ENCODE results near the gene EPM2A. TPM values are rescaled to one million over a fixed set of nuclear protein-coding genes. Genes with fewer than 3 reads are reported as not detected.

EPM2A gene
- polyA plus RNA-seq, 1 donor from 2014 or later = 15.4 TPM

- H3K27ac ChIP-seq (ENCODE audit: low read length) = no peak overlapping the region
- no peaks in the 10 kb centered on the region for H3K36me3 ChIP-seq (ENCODE audit: insufficient read depth, low read length)
- no peak overlapping the region for H2AFZ ChIP-seq (ENCODE audit: low read depth, low read length)
- H3F3A ChIP-seq (ENCODE audit: insufficient read depth, low read length, poor library complexity, severe bottlenecking) = no peaks in the 10 kb centered on the region
- no peaks in the 10 kb centered on the region for H3K9me2 ChIP-seq (ENCODE audit: insufficient read depth, low read length)
- no peaks in the 10 kb centered on the region for H3K9me3 ChIP-seq (ENCODE audit: low read length)
- H3K4me3 ChIP-seq (ENCODE audit: low read length) = no peak overlapping the region
- TF ChIP-seq TAF1 (IDR thresholded peaks at IDR 0.05; ENCODE audit: low read depth) = no peak
- TF ChIP-seq RAD21 (conservative IDR thresholded peaks at IDR 0.05) = no peak
- TF ChIP-seq EZH2 (IDR thresholded peaks at IDR 0.05; ENCODE audit: borderline replicate concordance, insufficient read depth, low read length, poor library complexity, severe bottlenecking) = no peak
- TF ChIP-seq, protein P1, sequence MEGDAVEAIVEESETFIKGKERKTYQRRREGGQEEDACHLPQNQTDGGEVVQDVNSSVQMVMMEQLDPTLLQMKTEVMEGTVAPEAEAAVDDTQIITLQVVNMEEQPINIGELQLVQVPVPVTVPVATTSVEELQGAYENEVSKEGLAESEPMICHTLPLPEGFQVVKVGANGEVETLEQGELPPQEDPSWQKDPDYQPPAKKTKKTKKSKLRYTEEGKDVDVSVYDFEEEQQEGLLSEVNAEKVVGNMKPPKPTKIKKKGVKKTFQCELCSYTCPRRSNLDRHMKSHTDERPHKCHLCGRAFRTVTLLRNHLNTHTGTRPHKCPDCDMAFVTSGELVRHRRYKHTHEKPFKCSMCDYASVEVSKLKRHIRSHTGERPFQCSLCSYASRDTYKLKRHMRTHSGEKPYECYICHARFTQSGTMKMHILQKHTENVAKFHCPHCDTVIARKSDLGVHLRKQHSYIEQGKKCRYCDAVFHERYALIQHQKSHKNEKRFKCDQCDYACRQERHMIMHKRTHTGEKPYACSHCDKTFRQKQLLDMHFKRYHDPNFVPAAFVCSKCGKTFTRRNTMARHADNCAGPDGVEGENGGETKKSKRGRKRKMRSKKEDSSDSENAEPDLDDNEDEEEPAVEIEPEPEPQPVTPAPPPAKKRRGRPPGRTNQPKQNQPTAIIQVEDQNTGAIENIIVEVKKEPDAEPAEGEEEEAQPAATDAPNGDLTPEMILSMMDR (IDR thresholded peaks at IDR 0.05; ENCODE audit: poor library complexity, severe bottlenecking) = no peak
- TF ChIP-seq, protein P2, sequence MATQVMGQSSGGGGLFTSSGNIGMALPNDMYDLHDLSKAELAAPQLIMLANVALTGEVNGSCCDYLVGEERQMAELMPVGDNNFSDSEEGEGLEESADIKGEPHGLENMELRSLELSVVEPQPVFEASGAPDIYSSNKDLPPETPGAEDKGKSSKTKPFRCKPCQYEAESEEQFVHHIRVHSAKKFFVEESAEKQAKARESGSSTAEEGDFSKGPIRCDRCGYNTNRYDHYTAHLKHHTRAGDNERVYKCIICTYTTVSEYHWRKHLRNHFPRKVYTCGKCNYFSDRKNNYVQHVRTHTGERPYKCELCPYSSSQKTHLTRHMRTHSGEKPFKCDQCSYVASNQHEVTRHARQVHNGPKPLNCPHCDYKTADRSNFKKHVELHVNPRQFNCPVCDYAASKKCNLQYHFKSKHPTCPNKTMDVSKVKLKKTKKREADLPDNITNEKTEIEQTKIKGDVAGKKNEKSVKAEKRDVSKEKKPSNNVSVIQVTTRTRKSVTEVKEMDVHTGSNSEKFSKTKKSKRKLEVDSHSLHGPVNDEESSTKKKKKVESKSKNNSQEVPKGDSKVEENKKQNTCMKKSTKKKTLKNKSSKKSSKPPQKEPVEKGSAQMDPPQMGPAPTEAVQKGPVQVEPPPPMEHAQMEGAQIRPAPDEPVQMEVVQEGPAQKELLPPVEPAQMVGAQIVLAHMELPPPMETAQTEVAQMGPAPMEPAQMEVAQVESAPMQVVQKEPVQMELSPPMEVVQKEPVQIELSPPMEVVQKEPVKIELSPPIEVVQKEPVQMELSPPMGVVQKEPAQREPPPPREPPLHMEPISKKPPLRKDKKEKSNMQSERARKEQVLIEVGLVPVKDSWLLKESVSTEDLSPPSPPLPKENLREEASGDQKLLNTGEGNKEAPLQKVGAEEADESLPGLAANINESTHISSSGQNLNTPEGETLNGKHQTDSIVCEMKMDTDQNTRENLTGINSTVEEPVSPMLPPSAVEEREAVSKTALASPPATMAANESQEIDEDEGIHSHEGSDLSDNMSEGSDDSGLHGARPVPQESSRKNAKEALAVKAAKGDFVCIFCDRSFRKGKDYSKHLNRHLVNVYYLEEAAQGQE (IDR thresholded peaks at IDR 0.05; ENCODE audit: borderline replicate concordance) = no peak
- no peak for TF ChIP-seq POLR2AphosphoS5 (IDR thresholded peaks at IDR 0.05)
- TF ChIP-seq EP300 (conservative IDR thresholded peaks at IDR 0.05; ENCODE audit: poor library complexity, severe bottlenecking) = no peak
- no peak for TF ChIP-seq MXI1 (conservative IDR thresholded peaks at IDR 0.05; ENCODE audit: poor library complexity, severe bottlenecking)
- TF ChIP-seq SMC3 (conservative IDR thresholded peaks at IDR 0.05; ENCODE audit: poor library complexity) = no peak
- no peaks in the 10 kb centered on the region for H3K27me3 ChIP-seq (ENCODE audit: insufficient read depth, low read depth, low read length)
- H4K20me1 ChIP-seq (ENCODE audit: insufficient read depth) = no peaks in the 10 kb centered on the region
- no peak overlapping the region for H3K9ac ChIP-seq (ENCODE audit: low read length)
- H3K4me2 ChIP-seq (ENCODE audit: low read length) = no peak overlapping the region
- H3K79me2 ChIP-seq (replicated peaks; ENCODE audit: insufficient read depth, low read length) = no peaks in the 10 kb centered on the region
Observed at GRCh38 chr6:145603424-145603833, 131.9 kb downstream of the EPM2A start.

GRCh38 chr6:145602726-145603326, 132.5 kb downstream of the EPM2A start:
- no peak overlapping the region for H3K4me3 ChIP-seq (ENCODE audit: low read length)
- no peak for TF ChIP-seq RAD21 (conservative IDR thresholded peaks at IDR 0.05)
- TF ChIP-seq MXI1 (conservative IDR thresholded peaks at IDR 0.05; ENCODE audit: poor library complexity, severe bottlenecking) = no peak
- no peaks in the 10 kb centered on the region for H3K79me2 ChIP-seq (replicated peaks; ENCODE audit: insufficient read depth, low read length)
- H2AFZ ChIP-seq (ENCODE audit: low read depth, low read length) = no peak overlapping the region
- H3K9me2 ChIP-seq (ENCODE audit: insufficient read depth, low read length) = no peaks in the 10 kb centered on the region
- H3K9me3 ChIP-seq (ENCODE audit: low read length) = no peaks in the 10 kb centered on the region
- H3F3A ChIP-seq (ENCODE audit: insufficient read depth, low read length, poor library complexity, severe bottlenecking) = no peaks in the 10 kb centered on the region
- no peak overlapping the region for H3K9ac ChIP-seq (ENCODE audit: low read length)
- no peaks in the 10 kb centered on the region for H3K36me3 ChIP-seq (ENCODE audit: insufficient read depth, low read length)
- no peak overlapping the region for H3K27ac ChIP-seq (ENCODE audit: low read length)
- H3K27me3 ChIP-seq (ENCODE audit: insufficient read depth, low read depth, low read length) = no peaks in the 10 kb centered on the region
- no peak overlapping the region for H3K4me2 ChIP-seq (ENCODE audit: low read length)
- H4K20me1 ChIP-seq (ENCODE audit: insufficient read depth) = no peaks in the 10 kb centered on the region
